ENCODE data around the gene GNB1. TPM values are rescaled to one million over a fixed set of nuclear protein-coding genes. Genes with fewer than 3 reads are reported as not detected.

The GNB1 gene
- total RNA-seq, 1 donor from 2014 or later = 170 TPM

DNA sequence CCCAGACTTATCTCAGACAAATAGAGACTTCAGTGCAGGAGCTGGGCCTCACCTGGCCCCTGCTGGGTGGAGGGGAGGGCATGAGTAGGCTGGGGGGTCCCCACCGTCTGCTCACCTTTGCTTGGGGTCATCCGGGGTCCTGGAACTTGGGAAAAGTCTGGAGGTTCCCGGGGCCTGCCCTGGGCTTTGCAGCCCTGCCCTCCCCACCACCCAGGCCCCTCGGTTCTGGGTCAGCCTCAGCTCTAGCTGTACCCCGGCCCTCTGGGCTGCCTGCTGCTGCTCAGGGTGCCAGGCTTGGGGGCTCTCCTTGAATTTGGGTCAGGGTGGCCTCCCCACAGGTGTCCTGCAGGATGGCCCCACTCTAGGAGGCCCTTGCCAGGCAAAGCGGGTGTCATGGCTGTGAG is 30.6 kb upstream of the GNB1 start:
- Histone ChIP-seq H3K36me3 (no peaks in the 10 kb centered on the region), H3K9me3 (no peaks in the 10 kb centered on the region), H3K27ac (no peak overlapping the region), H3K4me1 (peaks cover 7% of the 10 kb centered on the region in 2 donors), H3K27me3 (no peaks in the 10 kb centered on the region), H3K4me3 (no peak overlapping the region)
- intact Hi-C loops (cut with DNase I) = no loop called here
- no peak for DNase-seq (ENCODE audit: low spot score in 2 of 2)
- TF ChIP-seq, protein P1, sequence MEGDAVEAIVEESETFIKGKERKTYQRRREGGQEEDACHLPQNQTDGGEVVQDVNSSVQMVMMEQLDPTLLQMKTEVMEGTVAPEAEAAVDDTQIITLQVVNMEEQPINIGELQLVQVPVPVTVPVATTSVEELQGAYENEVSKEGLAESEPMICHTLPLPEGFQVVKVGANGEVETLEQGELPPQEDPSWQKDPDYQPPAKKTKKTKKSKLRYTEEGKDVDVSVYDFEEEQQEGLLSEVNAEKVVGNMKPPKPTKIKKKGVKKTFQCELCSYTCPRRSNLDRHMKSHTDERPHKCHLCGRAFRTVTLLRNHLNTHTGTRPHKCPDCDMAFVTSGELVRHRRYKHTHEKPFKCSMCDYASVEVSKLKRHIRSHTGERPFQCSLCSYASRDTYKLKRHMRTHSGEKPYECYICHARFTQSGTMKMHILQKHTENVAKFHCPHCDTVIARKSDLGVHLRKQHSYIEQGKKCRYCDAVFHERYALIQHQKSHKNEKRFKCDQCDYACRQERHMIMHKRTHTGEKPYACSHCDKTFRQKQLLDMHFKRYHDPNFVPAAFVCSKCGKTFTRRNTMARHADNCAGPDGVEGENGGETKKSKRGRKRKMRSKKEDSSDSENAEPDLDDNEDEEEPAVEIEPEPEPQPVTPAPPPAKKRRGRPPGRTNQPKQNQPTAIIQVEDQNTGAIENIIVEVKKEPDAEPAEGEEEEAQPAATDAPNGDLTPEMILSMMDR (IDR thresholded peaks at IDR 0.05) = no peak

- H3K4me1 ChIP-seq = peaks cover 7% of the 10 kb centered on the region in 2 donors
- TF ChIP-seq, protein P1 (IDR thresholded peaks at IDR 0.05) = no peak
- no peak overlapping the region for H3K4me3 ChIP-seq
- no peaks in the 10 kb centered on the region for H3K36me3 ChIP-seq
- no peaks in the 10 kb centered on the region for H3K27me3 ChIP-seq
- no peak overlapping the region for H3K27ac ChIP-seq
- H3K9me3 ChIP-seq = no peaks in the 10 kb centered on the region
- intact Hi-C loops (cut with DNase I) = no loop called here
- no peak for DNase-seq (ENCODE audit: low spot score in 2 of 2)
Measured at GRCh38 chr1:1920608-1921458, 29.9 kb upstream of the GNB1 start.

GRCh38 chr1:1920057-1920607 is 29.2 kb upstream of the GNB1 start:
- no peaks in the 10 kb centered on the region for H3K9me3 ChIP-seq
- TF ChIP-seq, protein P1 (IDR thresholded peaks at IDR 0.05) = no peak
- H3K27ac ChIP-seq = peak overlapping the region in 1 of 2 donors; percentile 3
- H3K4me3 ChIP-seq = peak overlapping the region; percentile 54 to 71
- intact Hi-C loops (cut with DNase I) = no loop called here
- no peaks in the 10 kb centered on the region for H3K36me3 ChIP-seq
- H3K27me3 ChIP-seq = no peaks in the 10 kb centered on the region
- no peak for DNase-seq (ENCODE audit: low spot score in 2 of 2)
- peaks cover 7% of the 10 kb centered on the region in 2 donors for H3K4me1 ChIP-seq

DNA sequence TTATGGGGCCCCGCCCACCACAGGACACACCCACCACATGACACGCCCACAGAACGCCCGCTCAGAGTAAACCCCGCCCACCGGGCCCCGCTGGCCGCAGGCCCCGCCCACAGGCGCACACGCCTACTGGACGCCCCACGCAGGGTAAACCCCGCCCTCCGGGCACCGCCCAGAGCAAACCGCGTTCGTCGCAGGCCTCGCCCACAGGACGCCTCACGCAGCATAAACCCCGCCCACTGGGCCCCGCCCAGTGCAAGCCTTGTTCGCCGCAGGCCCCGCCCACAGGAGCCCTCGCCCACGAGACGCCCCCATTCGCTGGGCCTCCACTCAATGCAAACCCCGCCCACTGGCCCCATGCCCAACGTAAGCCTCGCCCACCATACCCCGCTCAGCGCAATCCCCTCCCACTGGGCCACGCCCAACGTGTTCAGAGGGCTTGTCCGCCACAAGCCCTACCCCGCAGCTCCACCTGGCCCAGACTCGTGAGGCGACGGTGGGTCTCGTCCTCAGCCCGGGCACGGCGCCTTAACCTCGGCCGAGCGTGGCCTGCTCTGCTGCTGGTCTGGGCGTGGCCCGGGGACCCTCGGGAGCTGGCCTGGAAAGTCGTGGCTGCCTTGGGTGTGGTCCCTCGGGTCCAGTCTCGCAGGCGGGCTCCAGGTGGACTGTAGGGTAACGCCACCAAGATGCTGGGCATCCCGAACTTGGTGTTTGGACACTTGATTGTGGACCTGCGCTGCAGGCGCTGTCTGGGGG is 28.6 kb upstream of the GNB1 start:
- intact Hi-C loops (cut with DNase I) = loop anchor here (1.0 kb wide), 1 partner anchor 10 kb away; no protein-coding TSS in a partner anchor
- DNase-seq (ENCODE audit: low spot score in 2 of 2) = peak; percentile 88 to 97
- TF ChIP-seq, protein P1 (IDR thresholded peaks at IDR 0.05) = no peak
- Histone ChIP-seq H3K27me3 (no peaks in the 10 kb centered on the region), H3K4me1 (peaks cover 7% of the 10 kb centered on the region in 2 donors), H3K4me3 (peak overlapping the region; percentile 54 to 71), H3K9me3 (no peaks in the 10 kb centered on the region), H3K27ac (peak overlapping the region in 1 of 2 donors; percentile 3), H3K36me3 (no peaks in the 10 kb centered on the region)

DNA sequence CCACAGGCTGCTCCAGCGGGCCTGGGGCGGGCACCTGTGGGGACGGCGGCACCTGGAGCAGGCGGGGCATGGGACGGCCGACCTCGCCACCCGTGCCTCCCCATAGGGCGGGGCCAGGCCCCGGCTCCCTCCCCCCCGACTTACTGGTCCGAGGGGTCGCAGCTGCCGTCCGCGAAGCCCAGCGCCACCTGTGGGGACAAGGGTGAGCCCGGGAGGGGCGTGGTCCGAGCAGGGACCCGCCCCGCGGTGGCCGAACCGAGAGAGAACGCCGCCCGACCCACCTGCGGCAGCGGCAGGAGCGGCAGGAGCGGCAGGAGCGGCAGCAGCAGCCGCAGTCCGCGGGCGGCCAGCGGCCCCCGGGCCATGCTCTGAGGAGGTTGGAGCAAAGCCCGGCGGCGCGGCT is 28.0 kb upstream of the GNB1 start, which contains the start of gene TMEM52:
Gene TMEM52, minus strand, starts transcription at position 379 of the 403 bp plus-strand sequence. Its CDS starts 14 bp downstream, at position 365.
- Histone ChIP-seq H3K36me3 (no peaks in the 10 kb centered on the region), H3K4me1 (peaks cover 7% of the 10 kb centered on the region in 2 donors), H3K27ac (peak within 1 kb of the TSS in 1 of 2 donors; percentile 3), H3K27me3 (no peaks in the 10 kb centered on the region), H3K9me3 (no peaks in the 10 kb centered on the region), H3K4me3 (peak within 1 kb of the TSS; percentile 54 to 71)
- intact Hi-C loops (cut with DNase I) = loop anchor here (1.0 kb wide), 1 partner anchor 10 kb away; no protein-coding TSS in a partner anchor
- DNase-seq (ENCODE audit: low spot score in 2 of 2) = peak in 1 of 2 donors; percentile 75
- TF ChIP-seq, protein P1 (IDR thresholded peaks at IDR 0.05) = no peak

All from ascending aorta (tissue), 2 donors.